ENCODE data around the gene GNG5. TPM values are rescaled to one million over a fixed set of nuclear protein-coding genes. Genes with fewer than 3 reads are reported as not detected.

GNG5 gene
- total RNA-seq, 1 experiment from 2014 or later, result 32.9 TPM

Other genes starting within 250 kb of the GNG5 start
- gene SAMD13, start 204.9 kb downstream of the GNG5 start, total RNA-seq (2014; rRNA removed; shearing (Covaris generic)), result 3.4 and 5.9 TPM in 2 replicates
- 0.18 TPM in 1 of 2 replicates, not detected in the other for gene DNASE2B, start 108.1 kb downstream of the GNG5 start, total RNA-seq (2014; rRNA removed; shearing (Covaris generic))
- gene RPF1, start 27.3 kb downstream of the GNG5 start, total RNA-seq (2014; rRNA removed; shearing (Covaris generic)), result 68.0 and 68.2 TPM in 2 replicates
- gene SPATA1, start 195 bp downstream of the GNG5 start, total RNA-seq (2014; rRNA removed; shearing (Covaris generic)), result 0.93 TPM in 1 of 2 replicates, not detected in the other
- 12.2 and 13.6 TPM in 2 replicates for gene CTBS, start 67.9 kb upstream of the GNG5 start, total RNA-seq (2014; rRNA removed; shearing (Covaris generic))
- gene SSX2IP, start 183.9 kb upstream of the GNG5 start, total RNA-seq (2014; rRNA removed; shearing (Covaris generic)), result 12.8 and 14.0 TPM in 2 replicates

All from SK-MEL-5 (cell line).